Measurements from ENCODE around the gene DHRSX. TPM values are rescaled to one million over a fixed set of nuclear protein-coding genes. Genes with fewer than 3 reads are reported as not detected.

DHRSX gene
- total and polyA plus RNA-seq, 9 of the 15 experiments (the other 6 are each of a cell fraction or from before 2014, with no cell fraction given), result 0.59 to 11.0 (median 6.2) TPM

GRCh38 chrX:2237976-2238375, 262.8 kb downstream of the DHRSX start (continued):
- no peak for TF ChIP-seq FUS (optimal IDR thresholded peaks at IDR 0.05; ENCODE audit: low read depth, low read length)

DNA sequence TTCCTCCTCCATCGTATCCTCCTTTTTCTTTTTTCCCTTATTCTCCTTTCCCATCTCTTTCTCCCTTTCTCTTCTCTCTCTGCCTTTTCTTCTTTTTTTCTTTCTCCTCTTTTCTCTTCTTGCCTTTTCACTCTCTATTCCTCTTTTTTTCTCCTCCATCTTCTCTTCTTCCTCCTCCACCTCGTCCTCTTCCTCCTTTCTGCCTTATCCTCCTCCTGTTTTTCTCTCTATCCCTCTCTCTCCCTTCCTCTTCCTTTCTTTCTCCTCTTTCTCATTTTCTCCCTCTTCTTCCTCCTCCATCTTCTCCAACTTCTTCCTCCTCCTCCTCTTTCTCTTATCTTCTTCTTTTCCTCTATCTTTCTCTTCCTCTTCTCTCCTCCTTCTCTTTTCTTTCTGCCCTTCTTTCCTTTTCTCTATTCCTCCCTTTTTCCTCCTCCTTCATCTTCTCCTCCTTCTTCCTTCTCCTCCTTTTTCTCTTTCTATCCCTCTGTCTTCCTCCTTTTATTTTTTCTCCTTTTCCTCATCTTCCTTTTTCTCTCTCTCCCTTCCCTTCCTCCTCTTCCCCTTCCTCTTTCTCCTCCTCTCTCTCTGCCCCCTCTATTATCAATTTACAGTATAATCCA, 269.1 kb downstream of the DHRSX start:
- no CpG with 5 or more reads among the region's 2 CpGs for WGBS (ENCODE audit: insufficient coverage, low coverage, missing lambda C conversion rate)
- H3K9me1 ChIP-seq (ENCODE audit: control insufficient read depth, insufficient read depth, low read length), result no peaks in the 10 kb centered on the region
- H3K36me3 ChIP-seq (ENCODE audit: control insufficient read depth, insufficient read depth, low read length), result no peaks in the 10 kb centered on the region
- ChIA-PET CTCF (ENCODE audit: low intra/inter-chr PET ratio) (no interaction called here), POLR2A (no interaction called here)
- no peak overlapping the region for H3K4me3 ChIP-seq
- no peaks in the 10 kb centered on the region for H3K27me3 ChIP-seq (ENCODE audit: control insufficient read depth in 2 of 2, insufficient read depth in 2 of 2, low read length in 2 of 2)
- in situ Hi-C loops (cut with MboI) (no loop called here), intact Hi-C loops (cut with micrococcal nuclease) (loop anchor here (2.0 to 5.0 kb wide), 3 partner anchors 21 to 231 kb away; no protein-coding TSS in a partner anchor)
- ATAC-seq (no peak), FAIRE-seq (no peak), DNase-seq (ENCODE audit: extremely low read depth in 1 of 4, low spot score in 3 of 4) (no peak)
- H4K20me1 ChIP-seq (replicated peaks; ENCODE audit: control insufficient read depth, insufficient read depth, low read length), result no peaks in the 10 kb centered on the region
- H3K4me2 ChIP-seq (ENCODE audit: insufficient read depth, low read length), result no peak overlapping the region
- no peaks in the 10 kb centered on the region; a peak in 3 of 5 replicates for H3K4me1 ChIP-seq (replicated peaks in 1 of 2; ENCODE audit: control insufficient read depth in 2 of 2, insufficient read depth in 2 of 2, low read length in 2 of 2)
- no peak overlapping the region for H2AFZ ChIP-seq (ENCODE audit: low read depth, low read length)
- no peaks in the 10 kb centered on the region; the same call in 1 of the 2 replicates for H3K9me3 ChIP-seq (replicated peaks; ENCODE audit: control insufficient read depth, insufficient read depth, low read depth, low read length)
- H3K27ac ChIP-seq (ENCODE audit: extremely low read depth, low read depth, low read length), result no peak overlapping the region
- no peak overlapping the region for H3K9ac ChIP-seq (ENCODE audit: insufficient read depth in 1 of 2, low read depth in 2 of 2, low read length in 2 of 2)
- TF ChIP-seq, protein P1, sequence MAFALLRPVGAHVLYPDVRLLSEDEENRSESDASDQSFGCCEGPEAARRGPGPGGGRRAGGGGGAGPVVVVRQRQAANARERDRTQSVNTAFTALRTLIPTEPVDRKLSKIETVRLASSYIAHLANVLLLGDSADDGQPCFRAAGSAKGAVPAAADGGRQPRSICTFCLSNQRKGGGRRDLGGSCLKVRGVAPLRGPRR (CRISPR knock-in tag; IDR thresholded peaks at IDR 0.05), result no peak
- TF ChIP-seq ZNF384 (IDR thresholded peaks at IDR 0.05; ENCODE audit: low read depth, low read length) (no peak), ZNF347 (CRISPR knock-in tag; IDR thresholded peaks at IDR 0.05; ENCODE audit: low read depth) (no peak), CBX5 (IDR thresholded peaks at IDR 0.05; ENCODE audit: borderline replicate concordance, low read depth) (no peak), ZNF512 (tag; IDR thresholded peaks at IDR 0.05) (peak; percentile 97), MLLT1 (IDR thresholded peaks at IDR 0.05) (0 out of 4 replicates have a peak, but pooled peaks of 1 of the 2 experiments have one; percentile 20), KAT8 (IDR thresholded peaks at IDR 0.05; ENCODE audit: low read depth) (no peak), MCM5 (IDR thresholded peaks at IDR 0.05; ENCODE audit: low read depth) (no peak), ZNF134 (CRISPR knock-in tag; conservative IDR thresholded peaks at IDR 0.05) (no peak)
- TF ChIP-seq, protein P2, sequence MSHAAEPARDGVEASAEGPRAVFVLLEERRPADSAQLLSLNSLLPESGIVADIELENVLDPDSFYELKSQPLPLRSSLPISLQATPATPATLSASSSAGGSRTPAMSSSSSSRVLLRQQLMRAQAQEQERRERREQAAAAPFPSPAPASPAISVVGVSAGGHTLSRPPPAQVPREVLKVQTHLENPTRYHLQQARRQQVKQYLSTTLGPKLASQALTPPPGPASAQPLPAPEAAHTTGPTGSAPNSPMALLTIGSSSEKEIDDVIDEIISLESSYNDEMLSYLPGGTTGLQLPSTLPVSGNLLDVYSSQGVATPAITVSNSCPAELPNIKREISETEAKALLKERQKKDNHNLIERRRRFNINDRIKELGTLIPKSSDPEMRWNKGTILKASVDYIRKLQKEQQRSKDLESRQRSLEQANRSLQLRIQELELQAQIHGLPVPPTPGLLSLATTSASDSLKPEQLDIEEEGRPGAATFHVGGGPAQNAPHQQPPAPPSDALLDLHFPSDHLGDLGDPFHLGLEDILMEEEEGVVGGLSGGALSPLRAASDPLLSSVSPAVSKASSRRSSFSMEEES (CRISPR knock-in tag; IDR thresholded peaks at IDR 0.05), result no peak
- BruUV-seq (replicated peaks), result no TSS peak
- H3K79me2 ChIP-seq (ENCODE audit: control insufficient read depth, insufficient read depth, low read length), result no peaks in the 10 kb centered on the region
